OCI-LY1 (cell line): ENCODE measurements around the gene C6.

ENCODE experiments used
- EZH2 ChIP-seq: fragments of 200-600 bp; sonication (generic), shearing (Covaris generic); IDR thresholded peaks from 2 replicates; pipeline ENCODE4 v1.8.0; 2017; ENCODE audit warnings: borderline replicate concordance, mixed run types, mild to moderate bottlenecking, antibody characterized with exemption, low read length, moderate library complexity, mixed read lengths
- TF ChIP-seq, protein P1 (sequence below): fragments of 200-600 bp; sonication (generic), shearing (Covaris generic); IDR thresholded peaks from 2 replicates; pipeline ENCODE4 v1.5.1; 2017; ENCODE audit warnings: mild to moderate bottlenecking, antibody characterized with exemption, low read length, moderate library complexity, mixed read lengths

DNA sequence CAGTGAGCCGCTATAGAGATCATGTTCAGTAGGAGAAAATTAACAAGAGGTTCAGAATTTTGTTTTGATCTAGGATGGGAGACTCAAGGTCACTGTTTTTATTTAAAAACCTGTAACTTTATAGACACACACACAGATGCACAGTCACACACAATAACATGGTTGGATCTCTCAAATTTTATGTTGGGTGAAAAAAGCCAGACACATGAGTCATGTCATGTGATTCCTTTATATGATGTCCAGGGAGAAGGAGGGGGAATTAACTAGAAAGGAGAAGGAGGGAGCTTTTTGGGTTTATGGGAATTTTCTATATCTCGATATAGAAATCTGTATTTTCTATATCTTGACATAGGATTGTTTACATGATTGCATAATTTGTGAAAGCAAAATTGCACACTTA is 17.1 kb downstream of the C6 start:
- TF ChIP-seq, protein P1, sequence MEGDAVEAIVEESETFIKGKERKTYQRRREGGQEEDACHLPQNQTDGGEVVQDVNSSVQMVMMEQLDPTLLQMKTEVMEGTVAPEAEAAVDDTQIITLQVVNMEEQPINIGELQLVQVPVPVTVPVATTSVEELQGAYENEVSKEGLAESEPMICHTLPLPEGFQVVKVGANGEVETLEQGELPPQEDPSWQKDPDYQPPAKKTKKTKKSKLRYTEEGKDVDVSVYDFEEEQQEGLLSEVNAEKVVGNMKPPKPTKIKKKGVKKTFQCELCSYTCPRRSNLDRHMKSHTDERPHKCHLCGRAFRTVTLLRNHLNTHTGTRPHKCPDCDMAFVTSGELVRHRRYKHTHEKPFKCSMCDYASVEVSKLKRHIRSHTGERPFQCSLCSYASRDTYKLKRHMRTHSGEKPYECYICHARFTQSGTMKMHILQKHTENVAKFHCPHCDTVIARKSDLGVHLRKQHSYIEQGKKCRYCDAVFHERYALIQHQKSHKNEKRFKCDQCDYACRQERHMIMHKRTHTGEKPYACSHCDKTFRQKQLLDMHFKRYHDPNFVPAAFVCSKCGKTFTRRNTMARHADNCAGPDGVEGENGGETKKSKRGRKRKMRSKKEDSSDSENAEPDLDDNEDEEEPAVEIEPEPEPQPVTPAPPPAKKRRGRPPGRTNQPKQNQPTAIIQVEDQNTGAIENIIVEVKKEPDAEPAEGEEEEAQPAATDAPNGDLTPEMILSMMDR, result no peak
- no peak for TF ChIP-seq EZH2
